Stimulated activated CD4-positive, alpha-beta T cell treated with anti-CD3 and anti-CD28 coated beads, TNF-alpha, amount 100 ng/mL, for 48 hours (primary cell): ENCODE results near the gene CRK.

Experiments used
- DNase-seq, 3 donors: peaks; one replicate each; pipeline ENCODE4 v3.0.0-alpha.2; 2020; ENCODE audit warnings: low read depth in 3 of 3

Gene CRK

GRCh38 chr17:1455797-1456599 is at the start of gene CRK:
CRK (minus strand) TSS chr17:1456232; CDS start chr17:1456117, 115 bp downstream.
- peak; percentile 96 to 98 (median 98) for DNase-seq

- no peak for DNase-seq
Observed at GRCh38 chr17:1505586-1505985, 49.6 kb upstream of the CRK start.

GRCh38 chr17:1504866-1505265 is 48.8 kb upstream of the CRK start:
- DNase-seq, result no peak

GRCh38 chr17:1503699-1504098 is 47.7 kb upstream of the CRK start:
- DNase-seq, result no peak

GRCh38 chr17:1498869-1499268 is 42.8 kb upstream of the CRK start:
- no peak for DNase-seq

- DNase-seq, result no peak
Observed at GRCh38 chr17:1498233-1498632, 42.2 kb upstream of the CRK start.

- DNase-seq, result no peak
Observed at GRCh38 chr17:1497831-1498230, 41.8 kb upstream of the CRK start.

- DNase-seq, result no peak
Observed at GRCh38 chr17:1496869-1497268, 40.8 kb upstream of the CRK start.

- DNase-seq, result no peak
Observed at GRCh38 chr17:1495265-1495989, 39.4 kb upstream of the CRK start.

- DNase-seq, result no peak
Observed at GRCh38 chr17:1494736-1495253, 38.8 kb upstream of the CRK start.

GRCh38 chr17:1494203-1494602 is 38.2 kb upstream of the CRK start:
- DNase-seq, result no peak

GRCh38 chr17:1493291-1493980 is 37.4 kb upstream of the CRK start:
- DNase-seq, result no peak

GRCh38 chr17:1492249-1493206 is 36.5 kb upstream of the CRK start, which contains the start of gene MYO1C:
MYO1C (minus strand) TSS chr17:1492686; CDS start chr17:1492487, 199 bp downstream.
- no peak for DNase-seq

- DNase-seq, result no peak
Observed at GRCh38 chr17:1491443-1492248, 35.6 kb upstream of the CRK start.

GRCh38 chr17:1490643-1491442 is 34.8 kb upstream of the CRK start:
- DNase-seq, result peak in 2 of 3 donors; percentile 46 to 78

- no peak for DNase-seq
Observed at GRCh38 chr17:1488826-1489270, 32.8 kb upstream of the CRK start.

GRCh38 chr17:1487939-1488825 is 32.1 kb upstream of the CRK start:
- DNase-seq, result peak in 2 of 3 donors; percentile 50 to 61
